HepG2 (cell line): ENCODE results near the gene DNASE2B. TPM values are rescaled to one million over a fixed set of nuclear protein-coding genes. Genes with fewer than 3 reads are reported as not detected.
A peak's percentile ranks its signal among the peaks of the same experiment; 100 is the strongest.

Experiments used
- ATAC-seq: fragments of 200-7000 bp; cut with Tn5 transposase; 3 replicates; pipeline ENCODE4 v1.9.1; 2020; ENCODE audit warnings: mild to moderate bottlenecking, moderate library complexity
- BruUV-seq: library from RNA; stranded (reverse); fragments of 400-500 nt; replicated peaks from 2 replicates; lab custom pipeline; 2021; lab: Mats Ljungman, UMichigan
- CTCF ChIA-PET: fragments of 300-600 bp; formaldehyde crosslinking; extraction: SDS; loops from one replicate; lab custom pipeline; 2021; ENCODE audit warnings: low total read pairs, inconsistent platforms, low intra/inter-chr PET ratio; lab: Yijun Ruan, JAX
- POLR2A ChIA-PET: fragments of 350-600 bp; sonication (Branson Sonifier 250); formaldehyde crosslinking; loops from one replicate; lab custom pipeline; 2020; ENCODE audit warnings: antibody characterized with exemption, inconsistent platforms; lab: Yijun Ruan, JAX
- DNase-seq: peaks from one replicate; pipeline ENCODE4 v3.0.0-alpha.2; 2015; ENCODE audit warnings: low spot score
- FAIRE-seq: peaks from 3 replicates; lab custom pipeline; 2011; peaks lifted over from hg19 to GRCh38; lab: Jason Lieb, UNC
- H2AFZ ChIP-seq: one replicate; pipeline ENCODE4 v1.6.1; 2011; ENCODE audit warnings: low read length, inconsistent platforms
- H3K27ac ChIP-seq: fragments of 300-600 bp; 3 replicates; pipeline ENCODE4 v1.8.0; 2011; ENCODE audit warnings: mixed run types, mild to moderate bottlenecking, mixed read lengths, low read length, inconsistent platforms; ENCODE audit not compliant: insufficient read depth; ENCODE audit errors: extremely low read length
- H3K27me3 ChIP-seq, 2 experiments: fragments of 200-600 bp in 1 of 2; 2 replicates in 1 of 2; 3 replicates in 1 of 2; pipeline versions ENCODE4 v1.6.0 to v1.8.0; 2011; ENCODE audit warnings: low read length in 2 of 2, mild to moderate bottlenecking in 2 of 2, moderate library complexity in 2 of 2, inconsistent platforms in 1 of 2; ENCODE audit not compliant: insufficient read depth in 2 of 2, control insufficient read depth in 1 of 2
- H3K36me3 ChIP-seq, 2 experiments: fragments of 200-600 bp in 1 of 2; replicated peaks in 1 of 2; 2 replicates in 1 of 2; 3 replicates in 1 of 2; pipeline versions ENCODE4 v1.5.1 to v1.8.0; 2011; ENCODE audit warnings: low read length in 2 of 2, inconsistent platforms in 1 of 2; ENCODE audit not compliant: insufficient read depth in 2 of 2, control insufficient read depth in 1 of 2
- H3K4me1 ChIP-seq: 2 replicates; pipeline ENCODE4 v1.5.1; 2012; ENCODE audit warnings: low read length, inconsistent platforms; ENCODE audit not compliant: insufficient read depth
- H3K4me2 ChIP-seq: 2 replicates; pipeline ENCODE4 v1.6.0; 2011; ENCODE audit warnings: low read depth, low read length, inconsistent platforms
- H3K4me3 ChIP-seq, 3 experiments: fragments of 200-600 bp in 1 of 3; sonication (generic), shearing (Covaris generic) in 1 of 3; replicated peaks in 1 of 3; 2 replicates each; pipeline ENCODE4 v1.5.1; 2011 to 2016; ENCODE audit warnings: low read length in 3 of 3, inconsistent platforms in 2 of 3, low read depth in 2 of 3, mild to moderate bottlenecking in 2 of 3, control low read depth in 1 of 3, mixed read lengths in 1 of 3; ENCODE audit not compliant: insufficient read depth in 1 of 3
- H3K79me2 ChIP-seq: one replicate; pipeline ENCODE4 v1.6.1; 2011; ENCODE audit warnings: low read length, inconsistent platforms; ENCODE audit not compliant: insufficient read depth
- H3K9ac ChIP-seq: 2 replicates; pipeline ENCODE4 v1.6.0; 2011; ENCODE audit warnings: mild to moderate bottlenecking, low read depth, low read length, inconsistent platforms; ENCODE audit not compliant: insufficient read depth
- H3K9me3 ChIP-seq: 2 replicates; pipeline ENCODE4 v1.5.1; 2012; ENCODE audit warnings: mild to moderate bottlenecking, low read length
- H4K20me1 ChIP-seq: 2 replicates; pipeline ENCODE4 v1.6.0; 2011; ENCODE audit warnings: inconsistent platforms, mild to moderate bottlenecking, low read length, moderate library complexity; ENCODE audit not compliant: insufficient read depth
- ATAD3A ChIP-seq: sonication (generic); formaldehyde crosslinking; IDR thresholded peaks from 2 replicates; pipeline ENCODE4 v1.4.0; 2020; ENCODE audit warnings: missing genetic modification reagents
- ATF1 ChIP-seq: IDR thresholded peaks from 2 replicates; pipeline ENCODE4 v1.6.1; 2016; ENCODE audit warnings: mild to moderate bottlenecking, control low read depth
- ATF7 ChIP-seq, 2 experiments: fragments of 450-650 bp in 1 of 2; sonication (generic) in 1 of 2; formaldehyde crosslinking in 1 of 2; IDR thresholded peaks; 2 replicates each; pipeline versions ENCODE4 v1.4.0 to v1.6.1; 2016 to 2020; ENCODE audit warnings: antibody characterized with exemption in 1 of 2, mild to moderate bottlenecking in 1 of 2, missing genetic modification reagents in 1 of 2
- HCFC1 ChIP-seq: fragments of 150-350 bp; IDR thresholded peaks from 2 replicates; pipeline ENCODE4 v1.6.1; 2014; ENCODE audit warnings: low read depth, low read length
- NFE2L2 ChIP-seq: fragments of 150-350 bp; IDR thresholded peaks from 2 replicates; pipeline ENCODE4 v1.6.1; 2014; ENCODE audit warnings: low read length
- RAD21 ChIP-seq: fragments of 450-650 bp; formaldehyde crosslinking; IDR thresholded peaks from 2 replicates; pipeline ENCODE4 v1.5.0; 2020; ENCODE audit warnings: mild to moderate bottlenecking
- SALL2 ChIP-seq: sonication (generic); formaldehyde crosslinking; IDR thresholded peaks from 2 replicates; pipeline ENCODE4 v1.8.1; 2023; ENCODE audit warnings: mild to moderate bottlenecking, missing genetic modification reagents, inconsistent platforms
- TARDBP ChIP-seq: sonication (generic); formaldehyde crosslinking; IDR thresholded peaks from 2 replicates; pipeline ENCODE4 v1.8.0; 2022; ENCODE audit warnings: mild to moderate bottlenecking, missing genetic modification reagents
- TFAP4 ChIP-seq: sonication (generic); IDR thresholded peaks from 2 replicates; pipeline ENCODE4 v1.6.1; 2016; ENCODE audit warnings: low read depth, borderline replicate concordance
- XBP1 ChIP-seq: sonication (generic); formaldehyde crosslinking; IDR thresholded peaks from 2 replicates; pipeline ENCODE4 v1.5.0; 2020; ENCODE audit warnings: missing genetic modification reagents
- ZNF468 ChIP-seq: sonication (generic); formaldehyde crosslinking; IDR thresholded peaks from 2 replicates; pipeline ENCODE4 v1.8.0; 2022; ENCODE audit warnings: mild to moderate bottlenecking, moderate library complexity, missing genetic modification reagents
- WGBS: methylation state at CpG from one replicate; pipeline ENCODE4 v1.1.6; 2017; ENCODE audit warnings: low lambda C conversion rate; 5-methylcytosine and 5-hydroxymethylcytosine counted together
- in situ Hi-C: cut with HindIII; loops from 2 replicates; pipeline ENCODE4 v1.10.0; 2017; ENCODE audit warnings: low pct_unique_long_range_greater_than_20kb; ENCODE audit not compliant: extremely low pct_ligation_motif_present
- intact Hi-C: fragments of 100-400 bp; cut with micrococcal nuclease; formaldehyde crosslinking; loops from one replicate; pipeline ENCODE4 v1.10.0; 2022; ENCODE audit not compliant: unreplicated experiment
- polyA plus RNA-seq, 8 experiments: library from polyadenylated mRNA; depleted of rRNA in 3 of 8; stranded (reverse) in 7 of 8; unstranded in 1 of 8; fragments of >200 nt; fragmentation: Illumina TruSeq in 4 of 8; extraction: Trizol in 4 of 8; gene quantifications; 2 replicates each; pipeline versions ENCODE4 v1.2.1 to v1.2.3, GENCODE V29; 2011 to 2016; ENCODE audit warnings: low read depth in 4 of 8, missing spikeins in 1 of 8, mixed read lengths in 1 of 8; ENCODE audit not compliant: insufficient read depth in 1 of 8
- total RNA-seq, 5 experiments: library from RNA; depleted of rRNA; stranded (reverse); fragments of >200 nt; fragmentation: Illumina TruSeq; extraction: Trizol; gene quantifications; 2 replicates each; pipeline ENCODE4 v1.2.3, GENCODE V29; 2016; ENCODE audit warnings: low read depth in 1 of 5
- TF ChIP-seq, protein P1 (sequence below): IDR thresholded peaks from 2 replicates; pipeline ENCODE4 v1.6.1; 2012; ENCODE audit warnings: low read depth, low read length, improper control_type of control experiment
- TF ChIP-seq, protein P2 (sequence below): sonication (generic); formaldehyde crosslinking; IDR thresholded peaks from 2 replicates; pipeline ENCODE4 v1.5.0; 2020; ENCODE audit warnings: missing genetic modification reagents

The DNASE2B gene
- total and polyA plus RNA-seq, 2 of the 13 experiments (the other 11 are each of a cell fraction or from before 2014, with no cell fraction given) = not detected

GRCh38 chr1:84376000-84376910, 22.0 kb upstream of the DNASE2B start:
- WGBS = 35% methylated on average over 7 of the region's 7 CpGs
- POLR2A ChIA-PET = no interaction called here
- Histone ChIP-seq H3K4me2 (no peak overlapping the region), H3K9ac (no peak overlapping the region), H4K20me1 (no peaks in the 10 kb centered on the region), H3K27me3 (no peaks in the 10 kb centered on the region; a peak in 1 of 5 replicates), H3K4me1 (no peaks in the 10 kb centered on the region), H3K36me3 (no peaks in the 10 kb centered on the region), H3K27ac (no peak overlapping the region), H3K4me3 (no peak overlapping the region), H2AFZ (no peak overlapping the region), H3K79me2 (no peaks in the 10 kb centered on the region), H3K9me3 (no peaks in the 10 kb centered on the region)
- in situ Hi-C loops = no loop called here
- FAIRE-seq = no peak
- CTCF ChIA-PET = no interaction called here
- no TSS peak for BruUV-seq
- ATAC-seq = no peak
- no peak for DNase-seq
- intact Hi-C loops = no loop called here
- TF ChIP-seq, protein P1, sequence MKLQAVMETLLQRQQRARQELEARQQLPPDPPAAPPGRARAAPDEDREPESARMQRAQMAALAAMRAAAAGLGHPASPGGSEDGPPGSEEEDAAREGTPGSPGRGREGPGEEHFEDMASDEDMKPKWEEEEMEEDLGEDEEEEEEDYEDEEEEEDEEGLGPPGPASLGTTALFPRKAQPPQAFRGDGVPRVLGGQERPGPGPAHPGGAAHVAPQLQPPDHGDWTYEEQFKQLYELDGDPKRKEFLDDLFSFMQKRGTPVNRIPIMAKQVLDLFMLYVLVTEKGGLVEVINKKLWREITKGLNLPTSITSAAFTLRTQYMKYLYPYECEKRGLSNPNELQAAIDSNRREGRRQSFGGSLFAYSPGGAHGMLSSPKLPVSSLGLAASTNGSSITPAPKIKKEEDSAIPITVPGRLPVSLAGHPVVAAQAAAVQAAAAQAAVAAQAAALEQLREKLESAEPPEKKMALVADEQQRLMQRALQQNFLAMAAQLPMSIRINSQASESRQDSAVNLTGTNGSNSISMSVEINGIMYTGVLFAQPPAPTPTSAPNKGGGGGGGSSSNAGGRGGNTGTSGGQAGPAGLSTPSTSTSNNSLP = no peak
- TF ChIP-seq NFE2L2 (no peak), ATF7 (IDR thresholded peaks at IDR 0.05) (peak; percentile 83), ATF7 (CRISPR knock-in tag; IDR thresholded peaks at IDR 0.05) (no peak)

- in situ Hi-C loops = no loop called here
- FAIRE-seq = no peak
- no peaks in the 10 kb centered on the region for H3K9me3 ChIP-seq
- no peak for ATAC-seq
- no peak for DNase-seq
- no peak overlapping the region for H3K4me3 ChIP-seq
- no peaks in the 10 kb centered on the region; a peak in 1 of 5 replicates for H3K27me3 ChIP-seq
- BruUV-seq = no TSS peak
- H3K4me1 ChIP-seq = no peaks in the 10 kb centered on the region
- ChIA-PET POLR2A (no interaction called here), CTCF (no interaction called here)
- no peaks in the 10 kb centered on the region for H3K79me2 ChIP-seq
- no peak overlapping the region for H2AFZ ChIP-seq
- no peak overlapping the region for H3K27ac ChIP-seq
- 0% methylated on average over 3 of the region's 3 CpGs for WGBS
- H3K4me2 ChIP-seq = no peak overlapping the region
- intact Hi-C loops = no loop called here
- no peaks in the 10 kb centered on the region for H4K20me1 ChIP-seq
- H3K36me3 ChIP-seq = no peaks in the 10 kb centered on the region
- H3K9ac ChIP-seq = no peak overlapping the region
- TF ChIP-seq TARDBP (CRISPR knock-in tag) (no peak), RAD21 (CRISPR knock-in tag) (no peak), ATAD3A (CRISPR knock-in tag) (no peak), ATF1 (no peak), ZNF468 (CRISPR knock-in tag) (no peak), TFAP4 (no peak), XBP1 (CRISPR knock-in tag) (no peak), HCFC1 (no peak), SALL2 (CRISPR knock-in tag) (no peak)
- TF ChIP-seq, protein P2, sequence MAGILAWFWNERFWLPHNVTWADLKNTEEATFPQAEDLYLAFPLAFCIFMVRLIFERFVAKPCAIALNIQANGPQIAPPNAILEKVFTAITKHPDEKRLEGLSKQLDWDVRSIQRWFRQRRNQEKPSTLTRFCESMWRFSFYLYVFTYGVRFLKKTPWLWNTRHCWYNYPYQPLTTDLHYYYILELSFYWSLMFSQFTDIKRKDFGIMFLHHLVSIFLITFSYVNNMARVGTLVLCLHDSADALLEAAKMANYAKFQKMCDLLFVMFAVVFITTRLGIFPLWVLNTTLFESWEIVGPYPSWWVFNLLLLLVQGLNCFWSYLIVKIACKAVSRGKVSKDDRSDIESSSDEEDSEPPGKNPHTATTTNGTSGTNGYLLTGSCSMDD = no peak
Measured at GRCh38 chr1:84377480-84378095, 20.7 kb upstream of the DNASE2B start.
